Measurements from ENCODE around the gene GLP1R.

GLP1R gene

DNA sequence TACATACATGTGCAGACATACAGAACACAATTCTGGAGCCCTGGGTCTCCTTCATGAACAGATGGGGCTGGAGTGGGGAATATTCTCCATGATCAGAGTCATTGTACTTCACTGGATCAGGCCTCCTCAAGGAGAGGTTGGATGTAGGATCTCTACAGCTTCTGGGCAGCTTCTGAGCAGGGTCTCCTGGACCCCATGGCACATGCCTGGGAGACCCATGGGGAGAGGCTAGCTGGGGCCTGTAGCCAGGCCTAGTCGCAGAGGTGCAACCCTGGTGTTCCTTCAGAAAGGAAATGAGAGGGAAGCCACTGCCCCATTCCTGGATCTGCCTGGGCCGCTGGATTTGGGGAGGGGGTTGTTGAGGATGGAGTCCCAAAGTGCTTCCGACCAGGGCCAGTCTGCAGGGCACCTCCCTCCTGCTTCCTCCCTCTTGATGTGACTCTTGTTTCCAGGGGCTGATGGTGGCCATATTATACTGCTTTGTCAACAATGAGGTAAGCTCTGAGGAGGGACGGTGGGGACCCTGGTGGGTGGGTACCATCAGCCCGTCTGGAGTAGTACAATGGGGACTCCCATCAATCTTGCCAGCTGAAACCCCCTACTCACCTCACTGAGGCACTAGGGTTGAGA is 31.8 kb downstream of the GLP1R start (continued):
- TF ChIP-seq, protein P1, sequence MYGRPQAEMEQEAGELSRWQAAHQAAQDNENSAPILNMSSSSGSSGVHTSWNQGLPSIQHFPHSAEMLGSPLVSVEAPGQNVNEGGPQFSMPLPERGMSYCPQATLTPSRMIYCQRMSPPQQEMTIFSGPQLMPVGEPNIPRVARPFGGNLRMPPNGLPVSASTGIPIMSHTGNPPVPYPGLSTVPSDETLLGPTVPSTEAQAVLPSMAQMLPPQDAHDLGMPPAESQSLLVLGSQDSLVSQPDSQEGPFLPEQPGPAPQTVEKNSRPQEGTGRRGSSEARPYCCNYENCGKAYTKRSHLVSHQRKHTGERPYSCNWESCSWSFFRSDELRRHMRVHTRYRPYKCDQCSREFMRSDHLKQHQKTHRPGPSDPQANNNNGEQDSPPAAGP (tag by site-specific recombination; IDR thresholded peaks at IDR 0.05): no peak

DNA sequence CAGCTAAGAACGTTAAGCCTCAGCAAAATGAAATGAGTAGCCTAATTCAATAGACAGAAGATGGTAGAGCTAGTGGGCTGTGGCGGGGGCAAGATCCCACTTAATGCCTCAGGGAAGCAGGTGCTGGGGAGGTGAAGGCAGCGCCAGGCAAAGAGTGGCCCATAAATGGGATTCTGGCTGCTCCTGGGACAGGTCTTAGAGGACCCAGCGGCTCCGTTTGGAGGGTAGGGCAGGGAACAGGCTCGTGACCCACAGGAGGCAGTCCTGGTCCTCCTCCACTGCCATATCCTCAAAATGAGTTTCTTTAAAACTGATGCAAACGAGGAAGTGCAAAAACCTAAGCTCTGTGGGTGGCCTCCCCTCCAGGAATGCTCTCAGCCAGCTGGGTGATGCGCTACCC is 33.7 kb downstream of the GLP1R start:
- ChIA-PET CTCF (interaction anchor here (0.9 to 1.7 kb wide), 6 partner anchors 9 to 210 kb away, joined by 3 to 8 read pairs (median 3); no protein-coding TSS in a partner anchor), POLR2A (no interaction called here)
- no peaks in the 10 kb centered on the region for H3K9me3 ChIP-seq (ENCODE audit: control insufficient read depth, insufficient read depth, low read depth, low read length)
- no peak overlapping the region for H3K4me3 ChIP-seq (ENCODE audit: low read depth, low read length)
- no peaks in the 10 kb centered on the region for H3K36me3 ChIP-seq (ENCODE audit: control insufficient read depth in 2 of 2, insufficient read depth in 1 of 2, low read length in 2 of 2)
- H3K27ac ChIP-seq (ENCODE audit: extremely low read depth, low read depth, low read length): no peak overlapping the region
- H3K4me1 ChIP-seq (ENCODE audit: control insufficient read depth, insufficient read depth, low read length): no peaks in the 10 kb centered on the region
- TF ChIP-seq GLIS1 (tag by site-specific recombination; IDR thresholded peaks at IDR 0.05) (peak; percentile 24; the same call in 1 of the 2 replicates), ZNF670 (tag by site-specific recombination; IDR thresholded peaks at IDR 0.05; ENCODE audit: low read depth) (no peak)

DNA sequence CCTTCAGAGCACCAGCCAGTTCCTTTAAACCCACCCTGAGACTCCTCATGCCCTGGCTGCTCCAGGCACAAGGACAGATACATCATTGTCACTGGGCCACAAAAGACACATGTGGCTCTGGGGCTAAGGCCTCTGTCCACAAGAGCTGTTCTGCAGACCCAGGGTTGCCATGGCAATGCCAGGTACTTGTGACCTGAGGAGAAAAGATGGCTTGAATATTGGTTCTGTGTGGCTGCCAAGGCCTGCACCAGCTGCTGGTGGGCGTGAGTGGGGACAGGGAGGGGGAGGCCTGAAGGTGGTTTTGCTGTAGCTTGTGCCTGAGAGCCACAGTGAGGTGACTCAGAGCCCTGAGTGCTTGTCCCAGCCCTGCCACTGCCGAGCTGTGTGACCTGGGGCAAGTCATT is 34.7 kb downstream of the GLP1R start:
- Histone ChIP-seq H3K4me1 (ENCODE audit: control insufficient read depth, insufficient read depth, low read length) (no peaks in the 10 kb centered on the region), H3K9me3 (ENCODE audit: control insufficient read depth, insufficient read depth, low read depth, low read length) (no peaks in the 10 kb centered on the region), H3K36me3 (ENCODE audit: control insufficient read depth in 2 of 2, insufficient read depth in 1 of 2, low read length in 2 of 2) (no peaks in the 10 kb centered on the region), H3K27ac (ENCODE audit: extremely low read depth, low read depth, low read length) (no peak overlapping the region), H3K4me3 (ENCODE audit: low read depth, low read length) (no peak overlapping the region)
- TF ChIP-seq ZFHX2 (tag by site-specific recombination; conservative IDR thresholded peaks at IDR 0.05): peak; percentile 92
- peak; percentile 83 for TF ChIP-seq EGR2 (tag by site-specific recombination; IDR thresholded peaks at IDR 0.05; ENCODE audit: low read depth)
- TF ChIP-seq ZBTB20 (tag by site-specific recombination; IDR thresholded peaks at IDR 0.05): no peak
- ChIA-PET POLR2A (no interaction called here), CTCF (interaction anchor here (0.7 to 1.7 kb wide), 6 partner anchors 10 to 265 kb away, joined by 3 to 8 read pairs (median 3); no protein-coding TSS in a partner anchor)

DNA sequence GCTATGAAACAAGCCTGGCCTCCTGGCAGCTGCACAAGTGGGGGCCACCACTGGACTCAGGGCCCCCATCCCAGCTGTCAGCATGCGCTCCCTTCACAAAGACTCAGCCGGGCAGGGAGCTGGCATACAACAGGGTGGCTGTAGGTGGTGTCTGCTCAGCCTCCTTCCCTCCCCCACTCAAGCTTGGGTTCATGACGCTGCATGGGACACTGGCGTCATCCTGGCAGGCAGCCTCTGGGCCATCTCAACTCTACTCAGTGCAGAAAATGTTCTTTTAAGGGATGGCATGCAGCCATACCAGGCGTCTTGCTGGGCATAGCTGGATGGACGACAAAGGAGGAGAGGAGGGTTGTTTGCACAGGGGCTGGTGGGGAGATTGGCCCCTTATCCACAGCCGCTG is 35.9 kb downstream of the GLP1R start:
- CTCF ChIA-PET: interaction anchor here (0.6 to 2.0 kb wide), 3 partner anchors 9 to 172 kb away, joined by 3 to 6 read pairs (median 4); no protein-coding TSS in a partner anchor

More for the DNA sequence above, 35.9 kb downstream of the GLP1R start:
- Histone ChIP-seq H3K9me3 (ENCODE audit: control insufficient read depth, insufficient read depth, low read depth, low read length) (no peaks in the 10 kb centered on the region), H3K27ac (ENCODE audit: extremely low read depth, low read depth, low read length) (no peak overlapping the region), H3K36me3 (ENCODE audit: control insufficient read depth in 2 of 2, insufficient read depth in 1 of 2, low read length in 2 of 2) (no peaks in the 10 kb centered on the region), H3K4me1 (ENCODE audit: control insufficient read depth, insufficient read depth, low read length) (no peaks in the 10 kb centered on the region), H3K4me3 (ENCODE audit: low read depth, low read length) (no peak overlapping the region)
- TF ChIP-seq ZNF157 (tag by site-specific recombination; IDR thresholded peaks at IDR 0.05): no peak
- TF ChIP-seq, protein P2, sequence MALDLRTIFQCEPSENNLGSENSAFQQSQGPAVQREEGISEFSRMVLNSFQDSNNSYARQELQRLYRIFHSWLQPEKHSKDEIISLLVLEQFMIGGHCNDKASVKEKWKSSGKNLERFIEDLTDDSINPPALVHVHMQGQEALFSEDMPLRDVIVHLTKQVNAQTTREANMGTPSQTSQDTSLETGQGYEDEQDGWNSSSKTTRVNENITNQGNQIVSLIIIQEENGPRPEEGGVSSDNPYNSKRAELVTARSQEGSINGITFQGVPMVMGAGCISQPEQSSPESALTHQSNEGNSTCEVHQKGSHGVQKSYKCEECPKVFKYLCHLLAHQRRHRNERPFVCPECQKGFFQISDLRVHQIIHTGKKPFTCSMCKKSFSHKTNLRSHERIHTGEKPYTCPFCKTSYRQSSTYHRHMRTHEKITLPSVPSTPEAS (tag by site-specific recombination; IDR thresholded peaks at IDR 0.05): no peak
- TF ChIP-seq, protein P3, sequence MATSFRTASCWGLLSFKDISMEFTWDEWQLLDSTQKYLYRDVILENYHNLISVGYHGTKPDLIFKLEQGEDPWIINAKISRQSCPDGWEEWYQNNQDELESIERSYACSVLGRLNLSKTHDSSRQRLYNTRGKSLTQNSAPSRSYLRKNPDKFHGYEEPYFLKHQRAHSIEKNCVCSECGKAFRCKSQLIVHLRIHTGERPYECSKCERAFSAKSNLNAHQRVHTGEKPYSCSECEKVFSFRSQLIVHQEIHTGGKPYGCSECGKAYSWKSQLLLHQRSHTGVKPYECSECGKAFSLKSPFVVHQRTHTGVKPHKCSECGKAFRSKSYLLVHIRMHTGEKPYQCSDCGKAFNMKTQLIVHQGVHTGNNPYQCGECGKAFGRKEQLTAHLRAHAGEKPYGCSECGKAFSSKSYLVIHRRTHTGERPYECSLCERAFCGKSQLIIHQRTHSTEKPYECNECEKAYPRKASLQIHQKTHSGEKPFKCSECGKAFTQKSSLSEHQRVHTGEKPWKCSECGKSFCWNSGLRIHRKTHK (tag by site-specific recombination; IDR thresholded peaks at IDR 0.05): no peak
- no peak for TF ChIP-seq ZNF366 (tag by site-specific recombination; conservative IDR thresholded peaks at IDR 0.05)
- TF ChIP-seq ZNF138 (tag by site-specific recombination; IDR thresholded peaks at IDR 0.05; ENCODE audit: borderline replicate concordance): no peak
- TF ChIP-seq GLI4 (tag by site-specific recombination; IDR thresholded peaks at IDR 0.05): no peak
- no peak for TF ChIP-seq KLF16 (tag by site-specific recombination; IDR thresholded peaks at IDR 0.05)
- POLR2A ChIA-PET: no interaction called here

All from HEK293 (cell line).